ENCODE results near the gene GBE1. TPM values are rescaled to one million over a fixed set of nuclear protein-coding genes. Genes with fewer than 3 reads are reported as not detected.

Gene GBE1
- 25.0 TPM for total RNA-seq

- peak within 1 kb of the TSS; percentile 98 for H3K27ac ChIP-seq
- H3K36me3 ChIP-seq = no peaks in the 10 kb centered on the region
- peak in 1 of 2 donors; percentile 61 for TF ChIP-seq POLR2A (IDR thresholded peaks at IDR 0.05)
- no peak for TF ChIP-seq CTCF (IDR thresholded peaks at IDR 0.05)
- TF ChIP-seq POLR2AphosphoS5 (IDR thresholded peaks at IDR 0.05; ENCODE audit: insufficient read depth in 1 of 2, low read depth in 1 of 2) = peak; percentile 68 to 97
- peak in 1 of 2 donors; percentile 98 for DNase-seq (ENCODE audit: extremely low spot score in 2 of 2)
- H3K9me3 ChIP-seq = no peaks in the 10 kb centered on the region
- H3K27me3 ChIP-seq = no peaks in the 10 kb centered on the region
- intact Hi-C loops (cut with DNase I) = no loop called here
- H3K4me3 ChIP-seq = peak within 1 kb of the TSS; percentile 54 to 77
- H3K4me1 ChIP-seq = peaks cover 32% of the 10 kb centered on the region
These were observed at the start of gene GBE1 for GRCh38 chr3:81760924-81761903. Gene GBE1 (minus strand): TSS chr3:81761645. CDS start chr3:81761517, 128 bp downstream.

GRCh38 chr3:81808900-81809299, 47.5 kb upstream of the GBE1 start:
- no peak for DNase-seq (ENCODE audit: extremely low spot score in 2 of 2)
- intact Hi-C loops (cut with DNase I) = no loop called here
- Histone ChIP-seq H3K36me3 (no peaks in the 10 kb centered on the region), H3K27ac (no peak overlapping the region), H3K9me3 (no peaks in the 10 kb centered on the region), H3K4me3 (no peak overlapping the region), H3K4me1 (no peaks in the 10 kb centered on the region), H3K27me3 (no peaks in the 10 kb centered on the region)
- TF ChIP-seq POLR2A (IDR thresholded peaks at IDR 0.05) (no peak), CTCF (IDR thresholded peaks at IDR 0.05) (no peak), POLR2AphosphoS5 (IDR thresholded peaks at IDR 0.05; ENCODE audit: insufficient read depth in 1 of 2, low read depth in 1 of 2) (no peak)

DNA sequence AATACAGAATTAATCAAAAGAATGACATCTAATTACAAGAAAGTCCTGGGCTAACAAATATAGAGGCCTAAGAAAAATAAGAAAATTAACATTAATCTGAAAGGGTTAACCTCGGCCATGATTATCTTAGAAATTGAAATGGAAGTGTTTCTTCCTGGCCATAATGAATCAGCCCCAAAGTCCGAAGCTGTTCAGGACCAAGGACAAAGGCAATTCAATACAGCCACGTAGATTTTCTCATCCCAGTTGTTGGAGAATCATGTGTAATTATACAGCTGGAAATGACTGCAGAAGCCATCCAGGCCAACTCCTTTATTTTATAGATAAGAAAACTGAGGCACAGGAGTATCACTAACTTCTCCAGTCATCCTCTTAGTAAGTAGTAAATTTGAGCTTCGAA, 38.0 kb upstream of the GBE1 start:
- H3K4me1 ChIP-seq = no peaks in the 10 kb centered on the region
- intact Hi-C loops (cut with DNase I) = no loop called here
- H3K4me3 ChIP-seq = no peak overlapping the region
- no peaks in the 10 kb centered on the region for H3K27me3 ChIP-seq
- no peak overlapping the region for H3K27ac ChIP-seq
- TF ChIP-seq POLR2A (IDR thresholded peaks at IDR 0.05) (no peak), CTCF (IDR thresholded peaks at IDR 0.05) (no peak), POLR2AphosphoS5 (IDR thresholded peaks at IDR 0.05; ENCODE audit: insufficient read depth in 1 of 2, low read depth in 1 of 2) (no peak)
- DNase-seq (ENCODE audit: extremely low spot score in 2 of 2) = no peak
- no peaks in the 10 kb centered on the region for H3K9me3 ChIP-seq
- no peaks in the 10 kb centered on the region for H3K36me3 ChIP-seq

- Histone ChIP-seq H3K4me3 (no peak overlapping the region), H3K36me3 (no peaks in the 10 kb centered on the region), H3K27ac (no peak overlapping the region), H3K27me3 (no peaks in the 10 kb centered on the region), H3K4me1 (no peaks in the 10 kb centered on the region), H3K9me3 (no peaks in the 10 kb centered on the region)
- no peak for DNase-seq (ENCODE audit: extremely low spot score in 2 of 2)
- intact Hi-C loops (cut with DNase I) = no loop called here
- no peak for TF ChIP-seq POLR2AphosphoS5 (IDR thresholded peaks at IDR 0.05; ENCODE audit: insufficient read depth in 1 of 2, low read depth in 1 of 2)
- TF ChIP-seq CTCF (IDR thresholded peaks at IDR 0.05) = no peak
- TF ChIP-seq POLR2A (IDR thresholded peaks at IDR 0.05) = no peak
These were observed 32.0 kb upstream of the GBE1 start for GRCh38 chr3:81793410-81793809.

- Histone ChIP-seq H3K4me1 (no peaks in the 10 kb centered on the region), H3K9me3 (no peaks in the 10 kb centered on the region), H3K27me3 (no peaks in the 10 kb centered on the region), H3K36me3 (no peaks in the 10 kb centered on the region), H3K27ac (no peak overlapping the region), H3K4me3 (no peak overlapping the region)
- intact Hi-C loops (cut with DNase I) = no loop called here
- TF ChIP-seq CTCF (IDR thresholded peaks at IDR 0.05) = no peak
- no peak for TF ChIP-seq POLR2AphosphoS5 (IDR thresholded peaks at IDR 0.05; ENCODE audit: insufficient read depth in 1 of 2, low read depth in 1 of 2)
- no peak for TF ChIP-seq POLR2A (IDR thresholded peaks at IDR 0.05)
- no peak for DNase-seq (ENCODE audit: extremely low spot score in 2 of 2)
These were observed 28.7 kb upstream of the GBE1 start for GRCh38 chr3:81790117-81790516.

Measured in vagina (tissue), 2 donors.